H1 (cell line): ENCODE results near the gene MYO7B. TPM values are rescaled to one million over a fixed set of nuclear protein-coding genes. Genes with fewer than 3 reads are reported as not detected.

ENCODE experiments used
- CTCF ChIA-PET: fragments of 300-600 bp; sonication (Branson Sonifier 250); formaldehyde crosslinking; loops from one replicate; lab custom pipeline; 2021; ENCODE audit not compliant: partially characterized antibody; lab: Charles Lee
- POLR2A ChIA-PET: fragments of 300-600 bp; sonication (Branson Sonifier 250); formaldehyde crosslinking; loops from one replicate; lab custom pipeline; 2021; ENCODE audit warnings: inconsistent platforms; ENCODE audit not compliant: partially characterized antibody; lab: Charles Lee
- DNase-seq, 2 experiments: peaks; one replicate each; pipeline versions ENCODE4 v3.0.0 to v3.0.0-alpha.2; 2010 to 2022; ENCODE audit warnings: low spot score in 2 of 2, low read depth in 1 of 2, mixed read lengths in 1 of 2
- FAIRE-seq: peaks from 2 replicates; lab custom pipeline; 2011; peaks lifted over from hg19 to GRCh38; lab: Jason Lieb, UNC
- H2AFZ ChIP-seq: 2 replicates; pipeline ENCODE4 v1.8.1; 2012; ENCODE audit warnings: low read length, inconsistent platforms
- H2AK5ac ChIP-seq: 2 replicates; pipeline ENCODE4 v1.6.1; 2013; ENCODE audit warnings: low read depth, low read length
- H2BK120ac ChIP-seq: replicated peaks from 2 replicates; pipeline ENCODE3; 2013; ENCODE audit warnings: low read depth, low read length, inconsistent platforms
- H2BK12ac ChIP-seq: 2 replicates; pipeline ENCODE4 v1.6.1; 2013; ENCODE audit warnings: low read depth, low read length
- H2BK15ac ChIP-seq: 2 replicates; pipeline ENCODE4 v1.6.1; 2013; ENCODE audit warnings: low read length
- H2BK20ac ChIP-seq: 2 replicates; pipeline ENCODE4 v1.6.1; 2013; ENCODE audit warnings: low read length
- H2BK5ac ChIP-seq: 2 replicates; pipeline ENCODE4 v1.6.1; 2013; ENCODE audit warnings: low read depth, low read length
- H3K14ac ChIP-seq: 2 replicates; pipeline ENCODE4 v1.6.1; 2013; ENCODE audit warnings: inconsistent platforms; ENCODE audit not compliant: insufficient read length
- H3K18ac ChIP-seq: 2 replicates; pipeline ENCODE4 v1.6.1; 2013; ENCODE audit warnings: low read length; ENCODE audit errors: extremely low read depth
- H3K23ac ChIP-seq: 2 replicates; pipeline ENCODE4 v1.6.1; 2013; ENCODE audit warnings: inconsistent platforms; ENCODE audit not compliant: insufficient read length
- H3K23me2 ChIP-seq: 2 replicates; pipeline ENCODE4 v1.6.1; 2013; ENCODE audit warnings: low read depth, low read length
- H3K27ac ChIP-seq: 2 replicates; pipeline ENCODE4 v1.6.1; 2011; ENCODE audit warnings: low read depth, low read length, inconsistent platforms
- H3K27me3 ChIP-seq, 4 experiments: replicated peaks in 1 of 4; 1 replicate in 1 of 4; 2 replicates in 3 of 4; pipeline versions ENCODE4 v1.6.1 to v1.8.1; 2011 to 2013; ENCODE audit warnings: low read length in 3 of 4, mild to moderate bottlenecking in 3 of 4, inconsistent platforms in 2 of 4, mixed read lengths in 2 of 4, moderate library complexity in 1 of 4; ENCODE audit not compliant: control insufficient read depth in 3 of 4, insufficient read depth in 3 of 4; ENCODE audit errors: extremely low read depth in 1 of 4
- H3K36me3 ChIP-seq, 4 experiments: 2 replicates each; pipeline versions ENCODE4 v1.6.1 to v1.8.1; 2011 to 2013; ENCODE audit warnings: mild to moderate bottlenecking in 4 of 4, low read length in 3 of 4, moderate library complexity in 2 of 4, control low read depth in 1 of 4, inconsistent platforms in 1 of 4; ENCODE audit not compliant: insufficient read depth in 4 of 4, control insufficient read depth in 2 of 4
- H3K4ac ChIP-seq: replicated peaks from 2 replicates; pipeline ENCODE3; 2013; ENCODE audit warnings: low read length, low read depth, mixed read lengths, inconsistent platforms; ENCODE audit not compliant: insufficient read length
- H3K4me1 ChIP-seq, 4 experiments: replicated peaks in 1 of 4; 1 replicate in 1 of 4; 2 replicates in 3 of 4; pipeline versions ENCODE4 v1.6.1 to v1.8.1; 2011 to 2013; ENCODE audit warnings: low read length in 3 of 4, inconsistent platforms in 2 of 4, mixed read lengths in 1 of 4; ENCODE audit not compliant: insufficient read depth in 4 of 4, control insufficient read depth in 3 of 4
- H3K4me2 ChIP-seq, 2 experiments: 2 replicates each; pipeline versions ENCODE4 v1.6.1 to v1.8.1; 2011 to 2013; ENCODE audit warnings: low read depth in 2 of 2, low read length in 2 of 2, control low read depth in 1 of 2, inconsistent platforms in 1 of 2, mild to moderate bottlenecking in 1 of 2; ENCODE audit not compliant: insufficient read depth in 1 of 2
- H3K4me3 ChIP-seq, 4 experiments: fragments of 200-600, 300-600 bp in 1 of 4; sonication (generic), shearing (Covaris generic), sonication (Bioruptor Twin) in 1 of 4; 2 replicates each; pipeline versions ENCODE4 v1.5.1 to v1.8.1; 2011 to 2016; ENCODE audit warnings: low read length in 4 of 4, low read depth in 3 of 4, control low read depth in 2 of 4, inconsistent platforms in 2 of 4, mild to moderate bottlenecking in 2 of 4, mixed read lengths in 1 of 4, moderate library complexity in 1 of 4; ENCODE audit not compliant: insufficient read depth in 2 of 4; ENCODE audit errors: extremely low read depth in 1 of 4
- H3K56ac ChIP-seq: replicated peaks from 2 replicates; pipeline ENCODE3; 2013; ENCODE audit warnings: low read depth, mild to moderate bottlenecking, mixed read lengths, low read length, inconsistent platforms; ENCODE audit not compliant: insufficient read length
- H3K79me1 ChIP-seq: 2 replicates; pipeline ENCODE4 v1.6.1; 2013; ENCODE audit warnings: low read depth, low read length, control low read depth
- H3K79me2 ChIP-seq, 2 experiments: 2 replicates each; pipeline versions ENCODE4 v1.6.1 to v1.8.1; 2012 to 2013; ENCODE audit warnings: low read length in 2 of 2, mild to moderate bottlenecking in 2 of 2, inconsistent platforms in 1 of 2; ENCODE audit not compliant: insufficient read depth in 2 of 2, control insufficient read depth in 1 of 2
- H3K9ac ChIP-seq, 4 experiments: replicated peaks in 1 of 4; 1 replicate in 1 of 4; 2 replicates in 3 of 4; pipeline versions ENCODE4 v1.6.1 to v1.8.1; 2011 to 2013; ENCODE audit warnings: low read depth in 3 of 4, low read length in 3 of 4, control low read depth in 2 of 4, mild to moderate bottlenecking in 2 of 4, moderate library complexity in 2 of 4, inconsistent platforms in 1 of 4; ENCODE audit errors: extremely low read depth in 1 of 4
- H3K9me3 ChIP-seq, 2 experiments: 2 replicates each; pipeline versions ENCODE4 v1.6.1 to v1.8.1; 2012 to 2013; ENCODE audit warnings: mild to moderate bottlenecking in 2 of 2, moderate library complexity in 2 of 2, control low read depth in 1 of 2, inconsistent platforms in 1 of 2, low read depth in 1 of 2, low read length in 1 of 2, mixed read lengths in 1 of 2; ENCODE audit not compliant: insufficient read depth in 2 of 2
- H4K20me1 ChIP-seq, 2 experiments: replicated peaks in 1 of 2; 2 replicates each; pipeline versions ENCODE3 to v1.8.1; 2011 to 2013; ENCODE audit warnings: inconsistent platforms in 2 of 2, low read length in 2 of 2, mild to moderate bottlenecking in 1 of 2; ENCODE audit not compliant: insufficient read depth in 2 of 2, control insufficient read depth in 1 of 2
- H4K5ac ChIP-seq: 2 replicates; pipeline ENCODE4 v1.6.1; 2013; ENCODE audit warnings: low read length, low read depth, mixed read lengths, inconsistent platforms; ENCODE audit not compliant: insufficient read length
- H4K8ac ChIP-seq: 2 replicates; pipeline ENCODE4 v1.8.0; 2013; ENCODE audit warnings: mild to moderate bottlenecking, moderate library complexity, low read length, inconsistent platforms; ENCODE audit not compliant: insufficient read depth; ENCODE audit errors: extremely low read depth
- H4K91ac ChIP-seq: replicated peaks from 2 replicates; pipeline ENCODE3; 2013; ENCODE audit warnings: low read length, mixed read lengths, inconsistent platforms; ENCODE audit not compliant: insufficient read length
- CTBP2 ChIP-seq: IDR thresholded peaks from 2 replicates; pipeline ENCODE4 v1.7.0; 2011; ENCODE audit warnings: borderline replicate concordance, mild to moderate bottlenecking, moderate library complexity, mixed read lengths, low read length; ENCODE audit not compliant: insufficient read depth, insufficient read length
- PHF8 ChIP-seq: fragments of 200-600 bp; sonication (generic); conservative IDR thresholded peaks from 2 replicates; pipeline ENCODE4 v1.7.1; 2012; ENCODE audit warnings: low read depth, mild to moderate bottlenecking, inconsistent platforms, low read length, moderate library complexity
- SRF ChIP-seq: IDR thresholded peaks from 2 replicates; pipeline ENCODE4 v1.6.1; 2011; ENCODE audit warnings: mild to moderate bottlenecking, low read depth, low read length, moderate library complexity
- WGBS, 2 experiments: shearing (Covaris generic) in 1 of 2; methylation state at CpG; one replicate each; pipeline versions ENCODE4 v1.1.6 to v1.1.7; 2013 to 2015; ENCODE audit warnings: low lambda C conversion rate in 2 of 2, mixed read lengths in 2 of 2, inconsistent platforms in 1 of 2, low coverage in 1 of 2, missing lambda C conversion rate in 1 of 2; ENCODE audit not compliant: insufficient replicate concordance in 2 of 2, insufficient coverage in 1 of 2, insufficient read length in 1 of 2; ENCODE audit errors: extremely low coverage in 1 of 2, missing lambda C conversion rate in 1 of 2; 5-methylcytosine and 5-hydroxymethylcytosine counted together
- polyA plus RNA-seq, 7 experiments: library from polyadenylated mRNA; depleted of rRNA in 3 of 7; stranded (reverse) in 5 of 7; unstranded in 2 of 7; fragments of >200 nt in 5 of 7; fragments of 200-250 nt in 2 of 7; gene quantifications; 1 replicate in 5 of 7; 2 replicates in 1 of 7; 4 replicates in 1 of 7; pipeline versions ENCODE4 v1.2.1 to v1.2.3, GENCODE V29; 2011 to 2013; ENCODE audit warnings: missing spikeins in 2 of 7, mixed read lengths in 2 of 7
- total RNA-seq: library from RNA; stranded (reverse); fragmentation: NEBNext Ultra II Directional; extraction: Animal tissue kit (Norgen Biotek cat#: 25700); gene quantifications from 2 replicates; pipeline ENCODE4 v1.2.1, GENCODE V29; 2021

MYO7B gene
- total and polyA plus RNA-seq, 2 of the 8 experiments (the other 6 are each of a cell fraction or from before 2014, with no cell fraction given), result not detected

- Histone ChIP-seq H4K91ac (no peak overlapping the region), H3K9me3 (no peaks in the 10 kb centered on the region), H2BK12ac (no peak overlapping the region), H3K56ac (no peak overlapping the region), H3K4me1 (no peaks in the 10 kb centered on the region), H3K79me2 (no peaks in the 10 kb centered on the region), H3K36me3 (no peaks in the 10 kb centered on the region), H3K9ac (no peak overlapping the region), H3K27ac (no peak overlapping the region), H4K20me1 (no peaks in the 10 kb centered on the region), H4K8ac (no peak overlapping the region), H3K23ac (no peak overlapping the region), H3K4me3 (no peak overlapping the region), H2AK5ac (no peak overlapping the region), H3K4ac (no peak overlapping the region), H3K4me2 (no peak overlapping the region), H3K27me3 (no peaks in the 10 kb centered on the region), H2BK15ac (no peak overlapping the region), H3K18ac (no peak overlapping the region), H3K14ac (no peak overlapping the region), H2BK20ac (no peak overlapping the region), H2AFZ (no peak overlapping the region), H3K23me2 (peaks cover 5% of the 10 kb centered on the region; the same call in 1 of the 2 replicates), H4K5ac (no peak overlapping the region), H3K79me1 (no peaks in the 10 kb centered on the region), H2BK5ac (no peak overlapping the region), H2BK120ac (no peak overlapping the region)
- WGBS, 2 experiments, result 90% methylated on average over 3 of the region's 3 CpGs; no CpG with 5 or more reads in 1 of the 2 experiments
- ChIA-PET POLR2A (interaction anchor here (1.4 kb wide), 1 partner anchor 16 kb away, joined by 4 read pairs; the partner anchor contains the start of gene IWS1), CTCF (interaction anchor here (0.5 to 0.7 kb wide), 3 partner anchors 56 to 253 kb away, joined by 3 read pairs; no protein-coding TSS in a partner anchor)
- FAIRE-seq, result no peak
- TF ChIP-seq PHF8 (no peak), SRF (no peak), CTBP2 (no peak)
- no peak for DNase-seq
Measured at GRCh38 chr2:127542231-127542630, 6.7 kb downstream of the MYO7B start.
